Right atrium auricular region (tissue), 2 donors: Measurements from ENCODE around the gene DCPS. TPM values are rescaled to one million over a fixed set of nuclear protein-coding genes. Genes with fewer than 3 reads are reported as not detected.

ENCODE experiments used
- DNase-seq: peaks from one replicate; pipeline ENCODE4 v3.0.0-alpha.2; 2019; ENCODE audit warnings: low spot score
- H3K27ac ChIP-seq, 2 donors: fragments of 200-600 bp; sonication (generic); 1 replicate in 1 of 2; 2 replicates in 1 of 2; pipeline ENCODE4 v1.5.1; 2016 to 2019
- H3K27me3 ChIP-seq, 2 donors: fragments of 200-600 bp; sonication (generic); one replicate each; pipeline versions ENCODE4 v1.5.1 to v1.6.0; 2017 to 2019
- H3K36me3 ChIP-seq: fragments of 200-600 bp; sonication (generic); one replicate; pipeline ENCODE4 v1.5.1; 2016
- H3K4me1 ChIP-seq, 2 donors: fragments of 200-600 bp; sonication (generic); one replicate each; pipeline versions ENCODE4 v1.5.1 to v1.6.0; 2017 to 2019
- H3K4me3 ChIP-seq, 2 donors: fragments of 200-600 bp; sonication (generic); 1 replicate in 1 of 2; 2 replicates in 1 of 2; pipeline ENCODE4 v1.5.1; 2017 to 2019; ENCODE audit warnings: mild to moderate bottlenecking in 1 of 2, moderate library complexity in 1 of 2
- H3K9me3 ChIP-seq, 2 donors: fragments of 200-600 bp; sonication (generic); one replicate each; pipeline ENCODE4 v1.5.1; 2019
- total RNA-seq, 2 donors: library from RNA; depleted of rRNA; stranded (reverse); fragments of >200 nt; gene quantifications; one replicate each; pipeline ENCODE4 v1.1.0, GENCODE V29; 2016
- TF ChIP-seq, protein P1 (sequence below), 2 donors: fragments of 200-600 bp; sonication (generic); IDR thresholded peaks; one replicate each; pipeline ENCODE4 v1.5.1; 2019; ENCODE audit warnings: antibody characterized with exemption in 2 of 2

Gene DCPS
- total RNA-seq, 2 donors from 2014 or later: 12.1 to 14.1 TPM

DNA sequence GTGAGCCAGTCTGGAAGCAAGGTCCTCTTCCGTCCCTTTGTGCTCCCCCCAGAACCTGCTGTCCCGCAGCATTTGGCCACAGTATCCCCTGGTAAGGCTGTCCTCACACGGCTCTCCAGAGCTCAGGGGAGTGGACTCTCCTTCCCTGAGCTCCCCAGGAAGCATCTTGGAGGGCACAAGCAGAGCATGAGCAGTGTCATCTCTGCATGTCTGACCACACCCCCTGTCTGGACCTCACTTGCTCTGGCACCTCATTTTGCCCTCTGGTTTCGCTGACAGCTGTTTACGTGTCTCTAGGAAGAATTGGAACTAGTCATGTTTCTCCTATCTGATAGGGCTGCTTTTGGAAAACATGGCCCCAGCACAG lies 15.5 kb downstream of the DCPS start:
- peaks cover 0 to 41% of the 10 kb centered on the region in 2 donors for H3K4me1 ChIP-seq
- H3K27ac ChIP-seq: peak overlapping the region; percentile 77 to 88
- H3K27me3 ChIP-seq: no peaks in the 10 kb centered on the region
- H3K36me3 ChIP-seq: no peaks in the 10 kb centered on the region
- TF ChIP-seq, protein P1, sequence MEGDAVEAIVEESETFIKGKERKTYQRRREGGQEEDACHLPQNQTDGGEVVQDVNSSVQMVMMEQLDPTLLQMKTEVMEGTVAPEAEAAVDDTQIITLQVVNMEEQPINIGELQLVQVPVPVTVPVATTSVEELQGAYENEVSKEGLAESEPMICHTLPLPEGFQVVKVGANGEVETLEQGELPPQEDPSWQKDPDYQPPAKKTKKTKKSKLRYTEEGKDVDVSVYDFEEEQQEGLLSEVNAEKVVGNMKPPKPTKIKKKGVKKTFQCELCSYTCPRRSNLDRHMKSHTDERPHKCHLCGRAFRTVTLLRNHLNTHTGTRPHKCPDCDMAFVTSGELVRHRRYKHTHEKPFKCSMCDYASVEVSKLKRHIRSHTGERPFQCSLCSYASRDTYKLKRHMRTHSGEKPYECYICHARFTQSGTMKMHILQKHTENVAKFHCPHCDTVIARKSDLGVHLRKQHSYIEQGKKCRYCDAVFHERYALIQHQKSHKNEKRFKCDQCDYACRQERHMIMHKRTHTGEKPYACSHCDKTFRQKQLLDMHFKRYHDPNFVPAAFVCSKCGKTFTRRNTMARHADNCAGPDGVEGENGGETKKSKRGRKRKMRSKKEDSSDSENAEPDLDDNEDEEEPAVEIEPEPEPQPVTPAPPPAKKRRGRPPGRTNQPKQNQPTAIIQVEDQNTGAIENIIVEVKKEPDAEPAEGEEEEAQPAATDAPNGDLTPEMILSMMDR (IDR thresholded peaks at IDR 0.05): no peak
- H3K4me3 ChIP-seq: no peak overlapping the region
- no peaks in the 10 kb centered on the region for H3K9me3 ChIP-seq
- DNase-seq: no peak

DNA sequence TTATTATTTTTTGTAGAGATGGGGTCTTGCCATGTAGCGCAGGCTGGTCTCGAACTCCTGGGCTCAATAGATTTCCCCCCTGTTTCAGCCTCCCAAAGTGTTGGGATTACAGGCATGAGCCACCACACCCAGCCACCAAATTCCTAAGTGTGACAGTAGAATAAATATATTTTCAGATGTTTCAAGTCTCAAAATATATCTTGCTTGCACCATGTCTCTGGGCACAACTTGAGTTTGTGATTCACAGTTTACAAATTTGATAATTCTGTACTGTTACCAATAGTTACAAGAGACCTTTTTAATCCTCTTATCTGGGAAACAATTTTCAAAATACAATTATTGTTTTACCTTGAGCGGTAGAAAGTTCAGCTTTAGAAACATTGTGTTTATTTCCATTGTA lies 19.1 kb downstream of the DCPS start:
- Histone ChIP-seq H3K4me1 (peaks cover 0 to 30% of the 10 kb centered on the region in 2 donors), H3K27me3 (no peaks in the 10 kb centered on the region), H3K4me3 (no peak overlapping the region), H3K9me3 (no peaks in the 10 kb centered on the region), H3K36me3 (no peaks in the 10 kb centered on the region), H3K27ac (no peak overlapping the region)
- DNase-seq: no peak
- TF ChIP-seq, protein P1 (IDR thresholded peaks at IDR 0.05): no peak

DNA sequence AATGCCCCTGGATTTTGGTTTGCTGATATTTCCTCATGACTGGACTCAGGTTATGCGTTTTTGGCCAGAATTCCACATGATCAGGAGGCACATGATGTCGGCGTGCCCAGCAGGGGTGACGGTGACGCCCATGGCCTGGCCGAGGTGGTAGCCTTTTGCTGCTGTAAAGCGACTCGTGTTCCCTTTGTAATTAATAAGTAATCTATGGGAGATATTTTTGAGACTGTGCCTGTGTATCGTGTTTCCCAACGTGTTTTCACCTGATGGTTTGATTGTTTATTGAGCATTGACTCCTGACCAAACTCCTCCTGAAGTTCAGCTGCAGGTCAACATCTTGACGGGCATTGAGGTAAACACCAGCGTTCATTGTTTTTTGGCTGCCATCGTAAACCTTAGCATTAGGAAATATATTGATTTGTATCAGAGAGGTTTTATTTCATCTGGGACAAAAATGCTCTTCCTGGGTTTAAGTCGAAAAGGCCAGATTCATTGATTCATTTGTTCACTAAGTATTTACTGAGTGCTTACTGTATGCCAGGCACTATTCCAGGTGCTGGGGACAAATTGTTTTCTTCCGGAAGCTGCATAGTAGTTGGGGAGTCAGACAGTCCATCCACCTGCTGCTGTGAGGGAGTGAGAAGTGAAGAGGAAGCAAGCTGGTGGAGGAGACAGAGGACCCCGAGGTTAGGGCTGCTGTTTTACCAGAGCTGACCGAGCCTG lies 23.6 kb downstream of the DCPS start:
- Histone ChIP-seq H3K27me3 (no peaks in the 10 kb centered on the region), H3K4me1 (peaks cover 0 to 13% of the 10 kb centered on the region in 2 donors), H3K9me3 (no peaks in the 10 kb centered on the region), H3K36me3 (no peaks in the 10 kb centered on the region), H3K4me3 (no peak overlapping the region), H3K27ac (no peak overlapping the region)
- TF ChIP-seq, protein P1 (IDR thresholded peaks at IDR 0.05): no peak
- DNase-seq: no peak

DNA sequence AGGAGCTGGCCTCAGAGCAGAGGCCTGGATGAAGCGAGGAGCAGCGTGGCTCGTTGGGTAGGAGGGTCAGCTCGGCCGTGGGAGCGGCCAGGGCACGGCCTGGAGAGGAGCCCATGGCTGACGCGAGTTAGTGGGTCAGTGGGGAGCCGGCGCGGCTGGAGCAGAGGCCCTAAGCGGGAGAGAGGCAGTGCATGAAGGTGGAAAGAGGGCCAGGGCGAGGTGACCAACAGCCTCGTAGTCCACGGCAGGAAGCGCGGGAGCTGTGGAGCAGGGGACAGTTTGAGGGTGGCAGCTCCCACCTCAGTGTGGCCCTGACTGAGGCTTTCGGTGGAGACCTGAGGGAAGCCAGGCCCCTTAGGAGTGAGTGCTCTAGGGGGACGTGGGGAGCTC lies 24.1 kb downstream of the DCPS start:
- TF ChIP-seq, protein P1 (IDR thresholded peaks at IDR 0.05): no peak
- Histone ChIP-seq H3K9me3 (no peaks in the 10 kb centered on the region), H3K4me3 (no peak overlapping the region), H3K36me3 (no peaks in the 10 kb centered on the region), H3K27ac (no peak overlapping the region), H3K27me3 (no peaks in the 10 kb centered on the region), H3K4me1 (peaks cover 0 to 19% of the 10 kb centered on the region in 2 donors)
- no peak for DNase-seq

DNA sequence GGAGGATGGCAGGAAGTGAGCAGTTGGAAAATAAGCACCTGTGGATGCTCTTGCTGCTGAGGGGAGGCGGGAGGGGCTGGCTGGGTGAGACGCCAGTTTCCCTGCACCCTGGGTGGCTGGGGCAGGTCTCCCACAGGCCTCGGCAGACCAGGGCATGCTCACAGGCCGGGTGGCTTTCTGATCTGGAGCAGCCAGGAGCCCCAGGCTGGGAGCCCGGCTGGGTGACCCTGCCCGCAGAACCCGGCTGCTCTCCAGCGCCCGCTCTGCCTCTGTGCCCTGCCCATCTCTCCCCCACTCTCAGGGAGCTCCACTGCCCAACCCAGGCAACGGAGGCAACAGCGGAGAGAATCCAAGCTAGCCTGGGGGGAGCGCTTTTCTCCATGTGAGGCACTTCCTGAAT lies 24.6 kb downstream of the DCPS start:
- Histone ChIP-seq H3K36me3 (no peaks in the 10 kb centered on the region), H3K27ac (no peak overlapping the region), H3K27me3 (no peaks in the 10 kb centered on the region), H3K9me3 (no peaks in the 10 kb centered on the region), H3K4me3 (no peak overlapping the region), H3K4me1 (peaks cover 0 to 19% of the 10 kb centered on the region in 2 donors)
- TF ChIP-seq, protein P1 (IDR thresholded peaks at IDR 0.05): no peak
- DNase-seq: no peak
